ENCODE results near the gene ASB10.

ASB10 gene

GRCh38 chr7:151186640-151187408, at the start of gene ASB10:
Gene ASB10 (minus strand): TSS chr7:151187250. CDS start chr7:151187130, 120 bp downstream.
- Histone ChIP-seq H3K4me3 (ENCODE audit: low read length) (no peak within 1 kb of the TSS), H3K9ac (ENCODE audit: low read length) (no peak within 1 kb of the TSS), H3K4me1 (ENCODE audit: control insufficient read depth, insufficient read depth, low read length) (no peaks in the 10 kb centered on the region), H3K27me3 (ENCODE audit: control insufficient read depth, insufficient read depth, low read length) (no peaks in the 10 kb centered on the region), H3K36me3 (ENCODE audit: control insufficient read depth, insufficient read depth, low read length) (no peaks in the 10 kb centered on the region), H3K27ac (ENCODE audit: low read depth, low read length) (no peak within 1 kb of the TSS)

GRCh38 chr7:151236406-151236805, 49.4 kb upstream of the ASB10 start:
- Histone ChIP-seq H3K4me1 (ENCODE audit: control insufficient read depth, insufficient read depth, low read length) (peaks cover 10% of the 10 kb centered on the region), H3K4me3 (ENCODE audit: low read length) (no peak overlapping the region), H3K36me3 (ENCODE audit: control insufficient read depth, insufficient read depth, low read length) (peaks cover 28% of the 10 kb centered on the region), H3K27ac (ENCODE audit: low read depth, low read length) (no peak overlapping the region), H3K9ac (ENCODE audit: low read length) (no peak overlapping the region), H3K27me3 (ENCODE audit: control insufficient read depth, insufficient read depth, low read length) (no peaks in the 10 kb centered on the region)

GRCh38 chr7:151235091-151235787, 48.2 kb upstream of the ASB10 start:
- Histone ChIP-seq H3K27me3 (ENCODE audit: control insufficient read depth, insufficient read depth, low read length) (no peaks in the 10 kb centered on the region), H3K27ac (ENCODE audit: low read depth, low read length) (no peak overlapping the region), H3K4me1 (ENCODE audit: control insufficient read depth, insufficient read depth, low read length) (peaks cover 10% of the 10 kb centered on the region), H3K4me3 (ENCODE audit: low read length) (no peak overlapping the region), H3K9ac (ENCODE audit: low read length) (no peak overlapping the region), H3K36me3 (ENCODE audit: control insufficient read depth, insufficient read depth, low read length) (peaks cover 28% of the 10 kb centered on the region)

GRCh38 chr7:151233804-151234203, 46.8 kb upstream of the ASB10 start:
- Histone ChIP-seq H3K36me3 (ENCODE audit: control insufficient read depth, insufficient read depth, low read length) (peaks cover 20% of the 10 kb centered on the region), H3K27me3 (ENCODE audit: control insufficient read depth, insufficient read depth, low read length) (no peaks in the 10 kb centered on the region), H3K27ac (ENCODE audit: low read depth, low read length) (no peak overlapping the region), H3K9ac (ENCODE audit: low read length) (no peak overlapping the region), H3K4me3 (ENCODE audit: low read length) (peak overlapping the region; percentile 79), H3K4me1 (ENCODE audit: control insufficient read depth, insufficient read depth, low read length) (peaks cover 10% of the 10 kb centered on the region)

- H3K36me3 ChIP-seq (ENCODE audit: control insufficient read depth, insufficient read depth, low read length), result peaks cover 20% of the 10 kb centered on the region
- H3K9ac ChIP-seq (ENCODE audit: low read length), result peak overlapping the region; percentile 57
- H3K4me3 ChIP-seq (ENCODE audit: low read length), result peak overlapping the region; percentile 79
- H3K4me1 ChIP-seq (ENCODE audit: control insufficient read depth, insufficient read depth, low read length), result peaks cover 10% of the 10 kb centered on the region
- peak overlapping the region; percentile 38 for H3K27ac ChIP-seq (ENCODE audit: low read depth, low read length)
- H3K27me3 ChIP-seq (ENCODE audit: control insufficient read depth, insufficient read depth, low read length), result no peaks in the 10 kb centered on the region
Observed at GRCh38 chr7:151232917-151233701, 46.1 kb upstream of the ASB10 start.

- H3K27ac ChIP-seq (ENCODE audit: low read depth, low read length), result peak within 1 kb of the TSS; percentile 69
Observed at GRCh38 chr7:151232091-151232916, 45.3 kb upstream of the ASB10 start, which contains the start of gene CHPF2. Gene CHPF2 (plus strand): TSS chr7:151232483. CDS start chr7:151234012, 1,529 bp downstream.

GRCh38 chr7:151231080-151231479, 44.0 kb upstream of the ASB10 start:
- no peak overlapping the region for H3K27ac ChIP-seq (ENCODE audit: low read depth, low read length)
- H3K4me1 ChIP-seq (ENCODE audit: control insufficient read depth, insufficient read depth, low read length), result peaks cover 13% of the 10 kb centered on the region
- peaks cover 4% of the 10 kb centered on the region for H3K36me3 ChIP-seq (ENCODE audit: control insufficient read depth, insufficient read depth, low read length)
- no peak overlapping the region for H3K9ac ChIP-seq (ENCODE audit: low read length)
- no peak overlapping the region for H3K4me3 ChIP-seq (ENCODE audit: low read length)
- H3K27me3 ChIP-seq (ENCODE audit: control insufficient read depth, insufficient read depth, low read length), result no peaks in the 10 kb centered on the region

More at GRCh38 chr7:151232091-151232916, 45.3 kb upstream of the ASB10 start, which contains the start of gene CHPF2:
- H3K4me3 ChIP-seq (ENCODE audit: low read length), result peak within 1 kb of the TSS; percentile 79
- H3K9ac ChIP-seq (ENCODE audit: low read length), result peak within 1 kb of the TSS; percentile 57
- no peaks in the 10 kb centered on the region for H3K27me3 ChIP-seq (ENCODE audit: control insufficient read depth, insufficient read depth, low read length)
- peaks cover 10% of the 10 kb centered on the region for H3K4me1 ChIP-seq (ENCODE audit: control insufficient read depth, insufficient read depth, low read length)
- H3K36me3 ChIP-seq (ENCODE audit: control insufficient read depth, insufficient read depth, low read length), result peaks cover 17% of the 10 kb centered on the region

- Histone ChIP-seq H3K27ac (ENCODE audit: low read depth, low read length) (no peak overlapping the region), H3K4me3 (ENCODE audit: low read length) (no peak overlapping the region), H3K27me3 (ENCODE audit: control insufficient read depth, insufficient read depth, low read length) (no peaks in the 10 kb centered on the region), H3K9ac (ENCODE audit: low read length) (no peak overlapping the region), H3K36me3 (ENCODE audit: control insufficient read depth, insufficient read depth, low read length) (peaks cover 6% of the 10 kb centered on the region), H3K4me1 (ENCODE audit: control insufficient read depth, insufficient read depth, low read length) (peaks cover 17% of the 10 kb centered on the region)
Observed at GRCh38 chr7:151229249-151229648, 42.2 kb upstream of the ASB10 start.

GRCh38 chr7:151228024-151228866, 41.2 kb upstream of the ASB10 start:
- no peaks in the 10 kb centered on the region for H3K27me3 ChIP-seq (ENCODE audit: control insufficient read depth, insufficient read depth, low read length)
- H3K9ac ChIP-seq (ENCODE audit: low read length), result no peak overlapping the region
- peak overlapping the region; percentile 76 for H3K27ac ChIP-seq (ENCODE audit: low read depth, low read length)
- peak overlapping the region; percentile 76 for H3K4me3 ChIP-seq (ENCODE audit: low read length)
- H3K4me1 ChIP-seq (ENCODE audit: control insufficient read depth, insufficient read depth, low read length), result peaks cover 12% of the 10 kb centered on the region
- peaks cover 13% of the 10 kb centered on the region for H3K36me3 ChIP-seq (ENCODE audit: control insufficient read depth, insufficient read depth, low read length)

- H3K27ac ChIP-seq (ENCODE audit: low read depth, low read length), result peak within 1 kb of the TSS; percentile 76
- peaks cover 10% of the 10 kb centered on the region for H3K4me1 ChIP-seq (ENCODE audit: control insufficient read depth, insufficient read depth, low read length)
- H3K36me3 ChIP-seq (ENCODE audit: control insufficient read depth, insufficient read depth, low read length), result peaks cover 19% of the 10 kb centered on the region
- H3K4me3 ChIP-seq (ENCODE audit: low read length), result peak within 1 kb of the TSS; percentile 76
- peak within 1 kb of the TSS; percentile 35 for H3K9ac ChIP-seq (ENCODE audit: low read length)
- no peaks in the 10 kb centered on the region for H3K27me3 ChIP-seq (ENCODE audit: control insufficient read depth, insufficient read depth, low read length)
Observed at GRCh38 chr7:151226875-151227782, 40.1 kb upstream of the ASB10 start, which contains the start of gene ABCF2. Gene ABCF2 (minus strand): TSS chr7:151227205. CDS start chr7:151226458, 747 bp downstream.

Measured in rectal smooth muscle tissue (tissue), 1 donor.